Uterus (tissue), 4 donors: Measurements from ENCODE around the gene ZNF18. TPM values are rescaled to one million over a fixed set of nuclear protein-coding genes. Genes with fewer than 3 reads are reported as not detected.
"Not testable (repeated sequence)": the region's sequence is repeated elsewhere in the genome, so short reads cannot be mapped to it uniquely, and the experiment has no call there.

Source experiments
- DNase-seq, 2 donors: peaks; one replicate each; pipeline ENCODE4 v3.0.0-alpha.2; 2019 to 2020
- H3K27ac ChIP-seq, 2 donors: fragments of 200-600 bp; sonication (generic); 1 replicate in 1 of 2; 2 replicates in 1 of 2; pipeline ENCODE4 v1.5.1; 2016 to 2018
- H3K27me3 ChIP-seq, 2 donors: fragments of 200-600 bp; sonication (generic); one replicate each; pipeline ENCODE4 v1.5.1; 2018 to 2019; ENCODE audit warnings: control low read depth in 1 of 2
- H3K36me3 ChIP-seq, 2 donors: fragments of 200-600 bp; sonication (generic); one replicate each; pipeline ENCODE4 v1.5.1; 2019; ENCODE audit warnings: control low read depth in 1 of 2
- H3K4me1 ChIP-seq, 2 donors: fragments of 200-600 bp; sonication (generic); one replicate each; pipeline ENCODE4 v1.5.1; 2018 to 2019; ENCODE audit warnings: control low read depth in 1 of 2
- H3K4me3 ChIP-seq, 2 donors: fragments of 200-600 bp; sonication (generic); 1 replicate in 1 of 2; 2 replicates in 1 of 2; pipeline ENCODE4 v1.5.1; 2018 to 2019; ENCODE audit warnings: mild to moderate bottlenecking in 1 of 2
- H3K9me3 ChIP-seq, 2 donors: fragments of 200-600 bp; sonication (generic); one replicate each; pipeline ENCODE4 v1.5.1; 2019; ENCODE audit warnings: control low read depth in 1 of 2
- POLR2A ChIP-seq, 2 donors: fragments of 450-650 bp; IDR thresholded peaks; one replicate each; pipeline ENCODE4 v1.6.1; 2016; ENCODE audit warnings: antibody characterized with exemption in 2 of 2, mild to moderate bottlenecking in 1 of 2, moderate library complexity in 1 of 2
- intact Hi-C: fragments of 100-400 bp; cut with DNase I; formaldehyde crosslinking; loops from one replicate; pipeline ENCODE4 v1.15.1; 2023; ENCODE audit warnings: low total_unique reads
- total RNA-seq, 4 donors: library from RNA; depleted of rRNA in 3 of 4; stranded (reverse); fragments of >200 nt in 3 of 4; gene quantifications; one replicate each; pipeline versions ENCODE4 v1.1.0 to v1.2.4, GENCODE V29; 2014 to 2023
- TF ChIP-seq, protein P1 (sequence below), 4 experiments: fragments of 200-600 bp in 2 of 4; fragments of 450-650 bp in 2 of 4; sonication (generic) in 2 of 4; IDR thresholded peaks; one replicate each; pipeline ENCODE4 v1.5.1; 2016 to 2019; ENCODE audit warnings: antibody characterized with exemption in 4 of 4, mild to moderate bottlenecking in 2 of 4, moderate library complexity in 1 of 4
- donor health status: DM: yes; HTN: yes; CAD: no.

Gene ZNF18
- total RNA-seq, 4 donors from 2014 or later, result 1.2 to 43.8 (median 16.5) TPM

GRCh38 chr17:11969565-11969964 is 27.7 kb downstream of the ZNF18 start:
- intact Hi-C loops, result no loop called here
- no peak for TF ChIP-seq POLR2A (IDR thresholded peaks at IDR 0.05)
- TF ChIP-seq, protein P1, sequence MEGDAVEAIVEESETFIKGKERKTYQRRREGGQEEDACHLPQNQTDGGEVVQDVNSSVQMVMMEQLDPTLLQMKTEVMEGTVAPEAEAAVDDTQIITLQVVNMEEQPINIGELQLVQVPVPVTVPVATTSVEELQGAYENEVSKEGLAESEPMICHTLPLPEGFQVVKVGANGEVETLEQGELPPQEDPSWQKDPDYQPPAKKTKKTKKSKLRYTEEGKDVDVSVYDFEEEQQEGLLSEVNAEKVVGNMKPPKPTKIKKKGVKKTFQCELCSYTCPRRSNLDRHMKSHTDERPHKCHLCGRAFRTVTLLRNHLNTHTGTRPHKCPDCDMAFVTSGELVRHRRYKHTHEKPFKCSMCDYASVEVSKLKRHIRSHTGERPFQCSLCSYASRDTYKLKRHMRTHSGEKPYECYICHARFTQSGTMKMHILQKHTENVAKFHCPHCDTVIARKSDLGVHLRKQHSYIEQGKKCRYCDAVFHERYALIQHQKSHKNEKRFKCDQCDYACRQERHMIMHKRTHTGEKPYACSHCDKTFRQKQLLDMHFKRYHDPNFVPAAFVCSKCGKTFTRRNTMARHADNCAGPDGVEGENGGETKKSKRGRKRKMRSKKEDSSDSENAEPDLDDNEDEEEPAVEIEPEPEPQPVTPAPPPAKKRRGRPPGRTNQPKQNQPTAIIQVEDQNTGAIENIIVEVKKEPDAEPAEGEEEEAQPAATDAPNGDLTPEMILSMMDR (IDR thresholded peaks at IDR 0.05), result no peak
- Histone ChIP-seq H3K27me3 (no peaks in the 10 kb centered on the region), H3K9me3 (no peaks in the 10 kb centered on the region), H3K4me1 (no peaks in the 10 kb centered on the region), H3K4me3 (no peak overlapping the region), H3K27ac (no peak overlapping the region), H3K36me3 (no peaks in the 10 kb centered on the region)
- DNase-seq, result no peak

DNA sequence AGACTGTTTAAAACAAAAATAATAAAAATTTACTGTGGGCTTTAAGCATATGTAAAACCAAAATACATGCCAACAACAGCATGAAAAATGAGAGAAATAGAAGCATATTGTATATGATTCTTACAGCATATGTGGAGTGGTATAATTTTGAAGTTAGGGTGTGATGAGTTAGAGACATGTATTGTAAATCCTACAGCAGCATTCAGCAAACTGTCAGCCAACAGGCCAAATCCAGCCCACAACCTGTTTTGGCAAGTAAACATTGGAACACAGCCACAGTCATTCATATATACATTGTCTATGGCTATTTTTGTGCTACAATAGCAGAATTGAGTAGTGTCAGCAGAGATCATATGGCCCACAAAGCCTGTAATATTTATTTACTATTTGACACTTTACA is 42.3 kb downstream of the ZNF18 start:
- Histone ChIP-seq H3K36me3 (peaks cover 0 to 3% of the 10 kb centered on the region in 2 donors), H3K4me3 (no peak overlapping the region), H3K27me3 (no peaks in the 10 kb centered on the region), H3K4me1 (no peaks in the 10 kb centered on the region), H3K27ac (no peak overlapping the region), H3K9me3 (peaks cover 0 to 25% of the 10 kb centered on the region in 2 donors)
- TF ChIP-seq, protein P1 (IDR thresholded peaks at IDR 0.05), result no peak
- no peak for TF ChIP-seq POLR2A (IDR thresholded peaks at IDR 0.05)
- intact Hi-C loops, result no loop called here
- DNase-seq, result no peak

DNA sequence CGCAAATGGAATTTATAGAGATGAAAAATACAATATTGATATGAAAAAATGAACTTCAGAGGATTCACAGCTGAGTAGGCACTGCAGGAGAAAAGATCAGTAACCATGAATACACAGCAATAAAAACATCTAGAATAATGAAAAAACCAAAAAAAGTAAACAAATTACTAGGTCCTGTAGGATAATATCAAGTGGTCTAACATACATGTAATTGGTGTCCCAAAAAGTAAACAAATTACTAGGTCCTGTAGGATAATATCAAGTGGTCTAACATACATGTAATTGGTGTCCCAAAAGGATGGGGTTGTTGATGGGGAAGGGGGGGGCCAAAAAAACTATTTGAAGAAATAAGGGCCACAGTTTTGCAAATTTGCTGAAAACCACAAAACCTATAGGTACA is 43.4 kb downstream of the ZNF18 start:
- Histone ChIP-seq H3K4me3 (no peak overlapping the region), H3K27me3 (no peaks in the 10 kb centered on the region), H3K4me1 (no peaks in the 10 kb centered on the region), H3K9me3 (peaks cover 0 to 25% of the 10 kb centered on the region in 2 donors), H3K27ac (no peak overlapping the region), H3K36me3 (peaks cover 0 to 3% of the 10 kb centered on the region in 2 donors)
- TF ChIP-seq POLR2A (IDR thresholded peaks at IDR 0.05), result no peak
- TF ChIP-seq, protein P1 (IDR thresholded peaks at IDR 0.05), result no peak
- intact Hi-C loops, result no loop called here
- no peak for DNase-seq

DNA sequence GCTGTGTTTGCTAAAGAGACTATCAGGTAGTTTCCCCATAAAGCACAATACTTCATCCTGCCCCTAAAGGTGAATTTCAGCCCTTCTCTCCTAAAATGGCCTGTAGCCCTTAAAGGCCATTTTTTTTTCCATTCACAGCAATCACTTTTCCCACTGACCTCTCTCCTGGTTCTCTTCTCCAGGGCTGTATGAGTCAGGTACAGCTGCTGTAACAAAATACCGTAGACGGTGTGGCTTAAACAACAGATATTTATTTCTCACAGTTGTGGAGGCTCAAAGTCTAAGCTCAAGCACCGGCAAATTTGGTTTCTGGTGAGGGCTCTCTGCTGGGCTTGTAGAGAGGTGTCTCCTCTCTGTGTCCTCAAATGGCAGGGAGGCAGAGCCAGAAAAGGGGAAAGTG is 44.7 kb downstream of the ZNF18 start:
- Histone ChIP-seq H3K4me3 (no peak overlapping the region), H3K27ac (no peak overlapping the region), H3K27me3 (no peaks in the 10 kb centered on the region), H3K4me1 (no peaks in the 10 kb centered on the region), H3K36me3 (peaks cover 0 to 3% of the 10 kb centered on the region in 2 donors), H3K9me3 (peaks cover 0 to 25% of the 10 kb centered on the region in 2 donors)
- TF ChIP-seq, protein P1 (IDR thresholded peaks at IDR 0.05), result no peak
- TF ChIP-seq POLR2A (IDR thresholded peaks at IDR 0.05), result no peak
- intact Hi-C loops, result no loop called here
- no peak for DNase-seq

- Histone ChIP-seq H3K36me3 (no peaks in the 10 kb centered on the region), H3K4me3 (no peak overlapping the region), H3K4me1 (no peaks in the 10 kb centered on the region), H3K27ac (no peak overlapping the region), H3K27me3 (no peaks in the 10 kb centered on the region), H3K9me3 (peaks cover 0 to 23% of the 10 kb centered on the region in 2 donors)
- intact Hi-C loops, result no loop called here
- DNase-seq, result no peak
- no peak for TF ChIP-seq POLR2A (IDR thresholded peaks at IDR 0.05)
- TF ChIP-seq, protein P1 (IDR thresholded peaks at IDR 0.05), result no peak
These were observed 46.3 kb downstream of the ZNF18 start for GRCh38 chr17:11950771-11951519.

DNA sequence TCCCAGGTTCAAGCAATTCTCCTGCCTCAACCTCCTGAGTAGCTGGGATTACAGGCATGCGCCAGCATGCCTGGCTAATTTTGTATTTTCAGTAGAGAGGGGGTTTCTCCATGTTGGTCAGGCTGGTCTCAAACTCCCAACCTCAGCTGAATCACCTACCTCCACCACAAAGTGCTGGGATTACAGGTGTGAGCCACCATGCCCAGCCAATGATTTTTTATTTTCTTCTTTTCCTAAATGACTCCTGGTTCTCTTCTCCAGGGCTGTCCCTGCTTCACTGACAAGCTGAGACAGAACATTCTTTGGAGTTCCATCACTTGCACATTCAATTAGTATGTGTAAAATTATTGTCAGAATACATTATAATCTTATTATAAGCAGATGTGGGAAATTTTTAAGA is 47.7 kb downstream of the ZNF18 start:
- DNase-seq, H3K4me3 ChIP-seq, intact Hi-C loops, H3K4me1 ChIP-seq, H3K36me3 ChIP-seq, H3K27me3 ChIP-seq, H3K27ac ChIP-seq: not testable (repeated sequence)
- H3K9me3 ChIP-seq, result peaks cover 0 to 12% of the 10 kb centered on the region in 2 donors
